Subcutaneous adipose tissue (tissue), 4 donors: ENCODE data around the gene ALG3. TPM values are rescaled to one million over a fixed set of nuclear protein-coding genes. Genes with fewer than 3 reads are reported as not detected.

ENCODE experiments used
- CTCF ChIP-seq: fragments of 450-650 bp; IDR thresholded peaks from one replicate; pipeline ENCODE4 v1.5.1; 2016; ENCODE audit warnings: low read depth, mild to moderate bottlenecking, control low read depth, antibody characterized with exemption, moderate library complexity
- total RNA-seq, 4 donors: library from RNA; depleted of rRNA; stranded (reverse); fragments of >200 nt; gene quantifications; one replicate each; pipeline ENCODE4 v1.1.0, GENCODE V29; 2016

The ALG3 gene
- total RNA-seq, 4 donors from 2014 or later: 23.3 to 53.7 (median 47.9) TPM

- TF ChIP-seq CTCF: no peak
Observed at GRCh38 chr3:184272269-184272668, 23.5 kb upstream of the ALG3 start.

- TF ChIP-seq CTCF: no peak
Observed at GRCh38 chr3:184262764-184263179, 14.0 kb upstream of the ALG3 start.

- no peak for TF ChIP-seq CTCF
Observed at GRCh38 chr3:184261854-184262763, 13.3 kb upstream of the ALG3 start.

- no peak for TF ChIP-seq CTCF
Observed at GRCh38 chr3:184261270-184261853, 12.6 kb upstream of the ALG3 start, which contains the start of gene CAMK2N2. TSS of gene CAMK2N2 (minus strand) at chr3:184261553. CDS start at chr3:184261285, 268 bp downstream.

- TF ChIP-seq CTCF: no peak
Observed at GRCh38 chr3:184260724-184261269, 12.0 kb upstream of the ALG3 start.

GRCh38 chr3:184259878-184260723 lies 11.3 kb upstream of the ALG3 start:
- TF ChIP-seq CTCF: no peak
